A673 (cell line): ENCODE measurements around the gene SCRN2. TPM values are rescaled to one million over a fixed set of nuclear protein-coding genes. Genes with fewer than 3 reads are reported as not detected.

ENCODE experiments used
- BruUV-seq: library from RNA; stranded (reverse); fragments of 400-500 nt; replicated peaks from 2 replicates; lab custom pipeline; 2021; lab: Mats Ljungman, UMichigan
- CTCF ChIA-PET: fragments of 300-600 bp; sonication (Branson Sonifier 250); formaldehyde crosslinking; loops from one replicate; lab custom pipeline; 2022; ENCODE audit warnings: antibody characterized with exemption; lab: Charles Lee
- POLR2A ChIA-PET: fragments of 300-600 bp; sonication (Branson Sonifier 250); formaldehyde crosslinking; loops from one replicate; lab custom pipeline; 2022; ENCODE audit warnings: antibody characterized with exemption; ENCODE audit not compliant: low non-redundant PET; lab: Charles Lee
- DNase-seq: peaks from one replicate; pipeline ENCODE4 v3.0.0-alpha.2; 2015; ENCODE audit warnings: low spot score
- H3K27ac ChIP-seq: fragments of 200-600 bp; sonication (generic); 2 replicates; pipeline ENCODE4 v1.5.1; 2016; ENCODE audit warnings: mixed run types, low read depth, mild to moderate bottlenecking, mixed read lengths, antibody characterized with exemption, low read length; ENCODE audit not compliant: poor library complexity, severe bottlenecking
- H3K27me3 ChIP-seq: fragments of 200-600 bp; sonication (generic); replicated peaks from 2 replicates; pipeline ENCODE4 v1.6.1; 2017; ENCODE audit warnings: mixed run types, low read depth, mild to moderate bottlenecking, mixed read lengths, antibody characterized with exemption, low read length; ENCODE audit not compliant: insufficient read depth, poor library complexity
- H3K36me3 ChIP-seq: fragments of 200-600 bp; sonication (generic); 2 replicates; pipeline ENCODE4 v1.6.1; 2016; ENCODE audit warnings: mixed run types, mild to moderate bottlenecking, mixed read lengths, antibody characterized with exemption, low read length; ENCODE audit not compliant: insufficient read depth, poor library complexity, severe bottlenecking
- H3K4me1 ChIP-seq: fragments of 200-600 bp; sonication (generic); 2 replicates; pipeline ENCODE4 v1.6.1; 2017; ENCODE audit warnings: mixed run types, mild to moderate bottlenecking, mixed read lengths, antibody characterized with exemption, low read length; ENCODE audit not compliant: insufficient read depth, poor library complexity, severe bottlenecking
- H3K4me3 ChIP-seq: fragments of 200-600 bp; sonication (generic); 2 replicates; pipeline ENCODE4 v1.5.1; 2016; ENCODE audit warnings: low read depth, mixed run types, mild to moderate bottlenecking, mixed read lengths, low read length; ENCODE audit not compliant: poor library complexity, severe bottlenecking
- H3K9me3 ChIP-seq: fragments of 200-600 bp; sonication (generic); 2 replicates; pipeline ENCODE4 v1.6.1; 2016; ENCODE audit warnings: mixed run types, low read depth, mild to moderate bottlenecking, mixed read lengths, antibody characterized with exemption, low read length; ENCODE audit not compliant: poor library complexity, severe bottlenecking
- EZH2 ChIP-seq: fragments of 200-600 bp; sonication (generic); IDR thresholded peaks from 2 replicates; pipeline ENCODE4 v1.6.1; 2017; ENCODE audit warnings: borderline replicate concordance, low read depth, mild to moderate bottlenecking, mixed read lengths, antibody characterized with exemption, low read length; ENCODE audit not compliant: poor library complexity, severe bottlenecking
- intact Hi-C: fragments of 100-400 bp; cut with micrococcal nuclease; formaldehyde crosslinking; loops from one replicate; pipeline ENCODE4 v1.10.0; 2022; ENCODE audit not compliant: unreplicated experiment
- total RNA-seq: library from RNA; stranded (reverse); gene quantifications from 2 replicates; pipeline ENCODE4 v1.2.3, GENCODE V29; 2021
- TF ChIP-seq, protein P1 (sequence below): fragments of 300-800, 200-600 bp; sonication (generic); conservative IDR thresholded peaks from 2 replicates; pipeline ENCODE4 v1.5.1; 2017; ENCODE audit warnings: low read depth, mild to moderate bottlenecking, antibody characterized with exemption, low read length, moderate library complexity, mixed read lengths

The SCRN2 gene
- total RNA-seq, 1 experiment from 2014 or later = 6.2 TPM

DNA sequence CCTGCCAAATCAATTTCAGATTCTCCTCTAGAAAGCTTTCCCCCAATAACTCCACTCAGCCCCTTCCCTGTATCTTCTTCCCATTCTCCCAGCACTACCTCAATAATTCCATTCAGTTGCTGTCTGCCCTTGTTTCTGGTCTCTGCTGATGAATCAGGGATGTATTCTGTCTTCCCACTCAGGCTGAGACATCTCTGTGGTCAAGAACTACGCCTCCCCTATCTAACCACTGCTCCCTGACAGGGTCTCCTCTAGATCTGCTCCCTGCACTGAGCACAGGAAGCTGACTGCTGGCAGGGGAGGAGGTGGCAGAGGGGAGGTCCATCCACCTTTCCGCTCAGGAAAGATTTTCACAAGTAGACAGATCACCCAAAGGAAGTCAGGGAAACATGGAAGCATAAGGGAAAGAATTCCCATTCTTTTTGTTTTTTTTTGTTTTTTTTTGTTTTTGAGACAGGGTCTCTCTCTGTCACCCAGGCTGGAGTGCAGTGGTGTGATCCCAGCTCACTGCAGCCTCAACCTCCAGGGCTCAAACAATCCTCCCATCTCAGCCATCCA is 38.0 kb upstream of the SCRN2 start:
- ChIA-PET POLR2A (no interaction called here), CTCF (interaction anchor here (0.6 to 0.7 kb wide), 2 partner anchors 61 to 112 kb away, joined by 4 to 5 read pairs; no protein-coding TSS in a partner anchor)
- Histone ChIP-seq H3K36me3 (no peaks in the 10 kb centered on the region), H3K4me3 (no peak overlapping the region), H3K27me3 (peaks cover 3% of the 10 kb centered on the region), H3K9me3 (no peaks in the 10 kb centered on the region), H3K27ac (no peak overlapping the region), H3K4me1 (no peaks in the 10 kb centered on the region)
- TF ChIP-seq, protein P1, sequence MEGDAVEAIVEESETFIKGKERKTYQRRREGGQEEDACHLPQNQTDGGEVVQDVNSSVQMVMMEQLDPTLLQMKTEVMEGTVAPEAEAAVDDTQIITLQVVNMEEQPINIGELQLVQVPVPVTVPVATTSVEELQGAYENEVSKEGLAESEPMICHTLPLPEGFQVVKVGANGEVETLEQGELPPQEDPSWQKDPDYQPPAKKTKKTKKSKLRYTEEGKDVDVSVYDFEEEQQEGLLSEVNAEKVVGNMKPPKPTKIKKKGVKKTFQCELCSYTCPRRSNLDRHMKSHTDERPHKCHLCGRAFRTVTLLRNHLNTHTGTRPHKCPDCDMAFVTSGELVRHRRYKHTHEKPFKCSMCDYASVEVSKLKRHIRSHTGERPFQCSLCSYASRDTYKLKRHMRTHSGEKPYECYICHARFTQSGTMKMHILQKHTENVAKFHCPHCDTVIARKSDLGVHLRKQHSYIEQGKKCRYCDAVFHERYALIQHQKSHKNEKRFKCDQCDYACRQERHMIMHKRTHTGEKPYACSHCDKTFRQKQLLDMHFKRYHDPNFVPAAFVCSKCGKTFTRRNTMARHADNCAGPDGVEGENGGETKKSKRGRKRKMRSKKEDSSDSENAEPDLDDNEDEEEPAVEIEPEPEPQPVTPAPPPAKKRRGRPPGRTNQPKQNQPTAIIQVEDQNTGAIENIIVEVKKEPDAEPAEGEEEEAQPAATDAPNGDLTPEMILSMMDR = no peak
- TF ChIP-seq EZH2 = no peak
- intact Hi-C loops = no loop called here
- DNase-seq = no peak
- BruUV-seq = no TSS peak

DNA sequence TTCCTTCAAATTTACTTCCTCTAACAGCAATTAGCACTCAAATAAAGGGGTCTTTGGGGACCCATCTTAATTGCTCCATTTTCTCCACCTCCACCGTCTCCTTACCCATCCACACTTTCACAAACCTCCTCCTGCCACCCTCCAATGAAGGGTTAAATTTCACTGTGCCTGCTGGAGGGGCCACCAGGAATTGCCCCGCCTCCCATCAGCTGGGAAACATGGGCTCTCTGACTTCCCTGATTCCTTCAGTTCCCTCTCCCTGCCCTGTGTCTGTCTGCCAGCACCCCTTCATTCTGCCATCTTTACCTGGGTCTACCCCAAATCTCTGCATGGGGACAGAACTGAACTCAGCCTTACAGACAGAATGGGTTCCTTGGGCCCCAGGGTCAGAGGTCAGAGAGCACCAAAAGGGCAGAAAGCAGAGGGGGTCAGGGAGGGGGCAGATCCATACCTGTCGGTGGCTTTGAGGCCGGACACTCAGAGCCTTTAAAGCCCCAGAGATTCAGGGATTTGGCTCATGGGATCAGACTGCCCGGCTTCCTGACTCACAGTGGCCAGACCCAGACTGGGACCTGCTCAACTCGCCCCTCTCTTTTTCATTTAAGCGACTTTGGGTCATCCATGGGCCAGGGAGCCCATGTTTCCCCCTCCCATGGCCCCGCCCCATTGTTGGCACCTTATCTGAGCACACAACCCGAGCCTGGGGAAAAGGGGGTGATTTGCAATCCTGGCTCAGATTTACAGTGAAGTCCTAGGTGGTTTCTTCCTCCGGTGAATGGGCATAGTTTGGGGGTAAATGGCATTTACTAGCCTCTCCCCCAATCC is 37.3 kb upstream of the SCRN2 start:
- intact Hi-C loops = no loop called here
- DNase-seq = no peak
- ChIA-PET CTCF (no interaction called here), POLR2A (no interaction called here)
- no peak for TF ChIP-seq EZH2
- TF ChIP-seq, protein P1 = no peak
- H3K27me3 ChIP-seq = peaks cover 3% of the 10 kb centered on the region
- H3K36me3 ChIP-seq = no peaks in the 10 kb centered on the region
- BruUV-seq = no TSS peak
- H3K27ac ChIP-seq = no peak overlapping the region
- no peaks in the 10 kb centered on the region for H3K4me1 ChIP-seq
- H3K4me3 ChIP-seq = no peak overlapping the region
- H3K9me3 ChIP-seq = no peaks in the 10 kb centered on the region

- CTCF ChIA-PET = no interaction called here
Observed at GRCh38 chr17:47877368-47878034, 36.4 kb upstream of the SCRN2 start.

More at GRCh38 chr17:47877368-47878034, 36.4 kb upstream of the SCRN2 start:
- Histone ChIP-seq H3K9me3 (no peaks in the 10 kb centered on the region), H3K4me1 (no peaks in the 10 kb centered on the region), H3K27ac (no peak overlapping the region), H3K4me3 (no peak overlapping the region), H3K27me3 (peaks cover 3% of the 10 kb centered on the region), H3K36me3 (no peaks in the 10 kb centered on the region)
- TF ChIP-seq EZH2 = no peak
- TF ChIP-seq, protein P1 = no peak
- no TSS peak for BruUV-seq
- intact Hi-C loops = no loop called here
- DNase-seq = no peak
- POLR2A ChIA-PET = no interaction called here
